Middle frontal gyrus (tissue), 1 donor: Measurements from ENCODE around the gene LHX8.

Source experiments
- DNase-seq: peaks from one replicate; pipeline ENCODE4 v3.0.0-alpha.2; 2015; ENCODE audit warnings: low spot score; ENCODE audit errors: extremely low spot score

The LHX8 gene

DNA sequence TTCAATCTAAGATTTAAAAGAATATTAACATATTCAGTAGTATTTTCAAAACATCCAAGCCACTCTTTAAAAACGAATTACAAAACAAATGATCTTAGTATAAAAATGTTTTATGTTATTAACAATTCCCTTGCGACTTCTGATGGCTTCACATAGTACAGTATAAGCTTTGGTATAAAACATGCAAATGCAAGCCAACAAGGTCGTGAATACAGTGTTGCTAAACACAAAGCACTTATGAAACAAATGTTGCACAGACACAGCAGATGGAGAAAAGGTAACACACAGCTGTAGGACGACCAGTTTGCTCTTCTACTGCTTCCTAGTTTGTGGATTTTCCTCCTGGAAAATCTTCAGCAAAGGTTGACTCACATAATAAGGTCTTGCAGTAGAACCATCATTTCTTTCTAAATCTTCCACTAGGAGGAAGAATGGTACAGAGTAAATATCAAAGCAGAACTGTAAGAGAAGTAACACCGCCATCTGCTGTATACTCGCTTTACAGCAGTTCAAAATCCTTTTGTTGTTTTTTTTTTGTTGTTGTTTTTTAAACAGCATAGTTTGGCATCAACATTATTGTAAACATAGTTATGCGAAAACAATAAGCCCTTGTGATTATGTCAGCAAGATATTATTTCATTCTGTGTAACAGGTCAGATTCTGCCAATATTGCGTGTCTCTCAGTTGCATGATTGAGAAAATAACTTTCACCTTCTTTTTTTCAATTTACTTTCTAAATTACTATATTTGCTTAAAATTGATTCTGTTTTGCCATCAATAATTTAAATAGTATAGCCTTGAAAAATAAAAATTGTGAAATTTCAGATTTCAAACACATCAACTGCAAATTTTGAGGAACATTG, 69.5 kb downstream of the LHX8 start:
- DNase-seq, result no peak

DNA sequence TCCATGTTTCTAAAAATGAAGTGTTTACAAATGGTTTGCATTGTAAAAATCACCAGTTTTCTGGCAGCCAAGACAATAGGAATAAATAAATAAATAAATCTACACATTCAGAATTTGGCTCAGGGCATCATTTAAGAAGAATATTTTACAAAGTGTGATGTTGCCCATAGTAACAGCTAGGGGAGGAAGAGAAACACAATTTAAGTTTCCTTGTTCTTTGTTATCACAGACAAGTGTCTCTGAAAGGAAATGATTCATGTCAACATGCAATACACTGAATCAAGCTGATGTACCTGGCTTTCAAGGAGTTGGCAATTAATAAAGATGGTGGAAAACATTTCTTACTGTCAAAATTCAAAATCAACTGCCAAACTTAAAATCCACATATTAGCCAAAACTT, 74.7 kb downstream of the LHX8 start:
- DNase-seq, result no peak
